Thyroid gland (tissue), 4 donors: ENCODE data around the gene HAND1.

ENCODE experiments used
- CTCF ChIP-seq, 6 experiments: fragments of 200-600 bp in 3 of 6; fragments of 450-650 bp in 3 of 6; sonication (generic) in 3 of 6; IDR thresholded peaks; one replicate each; pipeline ENCODE4 v1.5.1; 2016 to 2019; ENCODE audit warnings: antibody characterized with exemption in 6 of 6, mild to moderate bottlenecking in 2 of 6, inconsistent platforms in 1 of 6, moderate library complexity in 1 of 6
- POLR2A ChIP-seq, 2 donors: fragments of 450-650 bp; IDR thresholded peaks; one replicate each; pipeline ENCODE4 v1.6.1; 2017; ENCODE audit warnings: antibody characterized with exemption in 2 of 2, mild to moderate bottlenecking in 2 of 2, moderate library complexity in 1 of 2

GRCh38 chr5:154470137-154470536 lies 7.9 kb downstream of the HAND1 start:
- TF ChIP-seq CTCF (IDR thresholded peaks at IDR 0.05) (no peak), POLR2A (IDR thresholded peaks at IDR 0.05) (no peak)
